HG02610 (cell line): ENCODE measurements around the gene SLU7.

Source experiments
- ATAC-seq: cut with Tn5 transposase; IDR thresholded peaks from one replicate; pipeline ENCODE4 v1.9.1; 2021; ENCODE audit warnings: mild to moderate bottlenecking, moderate library complexity; ENCODE audit not compliant: unreplicated experiment

Gene SLU7

DNA sequence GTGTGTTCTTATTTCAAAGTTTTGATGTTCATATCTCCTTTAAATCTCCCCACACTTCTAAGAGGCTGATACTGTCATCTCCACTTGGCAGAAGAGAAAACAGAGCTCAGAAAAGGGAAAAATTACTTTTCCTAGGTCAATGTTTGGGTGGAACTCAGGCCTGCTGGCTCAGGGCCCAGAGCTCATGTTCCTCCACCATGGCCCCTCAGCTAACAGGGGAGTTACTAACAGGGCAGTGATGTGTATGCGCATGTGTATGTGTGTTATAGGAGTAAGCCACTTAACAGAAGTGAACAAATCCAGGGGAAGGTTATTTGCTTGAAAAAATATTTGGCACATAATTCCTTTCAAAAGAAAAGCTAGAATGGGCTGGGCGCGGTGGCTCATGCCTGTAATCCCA is 51.0 kb downstream of the SLU7 start:
- no peak for ATAC-seq

DNA sequence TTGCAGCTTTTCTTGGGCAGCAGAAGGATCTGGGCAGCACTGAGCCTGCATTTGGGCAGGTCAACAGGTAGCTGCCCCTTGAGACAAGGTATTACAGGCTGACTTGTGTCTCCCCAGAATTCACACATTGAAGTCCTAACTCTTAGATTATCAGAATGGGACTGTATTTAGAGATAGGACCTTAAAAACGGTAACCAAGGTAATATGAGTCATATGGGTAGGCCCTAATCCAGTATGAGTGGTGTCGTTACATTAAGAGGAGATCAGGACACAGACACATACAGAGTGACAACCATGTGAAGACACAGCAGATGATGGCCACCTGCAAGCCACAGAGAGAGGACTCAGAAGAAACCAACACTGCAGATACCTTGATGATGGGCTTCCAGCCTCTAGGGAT is 51.6 kb downstream of the SLU7 start:
- ATAC-seq: no peak

DNA sequence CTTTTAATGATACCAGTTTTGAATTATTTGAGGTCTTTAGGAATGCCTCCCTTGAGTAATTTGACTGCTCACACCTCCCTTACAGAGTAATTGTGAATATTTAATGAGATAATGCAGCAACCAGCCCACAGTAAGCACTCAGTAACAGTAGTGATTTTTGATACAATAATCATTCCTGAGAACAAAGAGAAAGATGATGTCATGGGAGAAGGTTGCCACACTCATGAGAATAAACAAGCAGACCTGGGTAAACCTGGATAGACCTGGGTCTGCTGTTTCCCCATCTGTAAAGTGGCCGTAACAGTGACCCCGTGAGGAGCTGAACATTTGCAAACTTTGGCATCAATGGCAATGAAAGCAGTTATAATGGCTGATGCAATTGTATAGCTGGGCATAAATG is 52.7 kb downstream of the SLU7 start:
- ATAC-seq: no peak

DNA sequence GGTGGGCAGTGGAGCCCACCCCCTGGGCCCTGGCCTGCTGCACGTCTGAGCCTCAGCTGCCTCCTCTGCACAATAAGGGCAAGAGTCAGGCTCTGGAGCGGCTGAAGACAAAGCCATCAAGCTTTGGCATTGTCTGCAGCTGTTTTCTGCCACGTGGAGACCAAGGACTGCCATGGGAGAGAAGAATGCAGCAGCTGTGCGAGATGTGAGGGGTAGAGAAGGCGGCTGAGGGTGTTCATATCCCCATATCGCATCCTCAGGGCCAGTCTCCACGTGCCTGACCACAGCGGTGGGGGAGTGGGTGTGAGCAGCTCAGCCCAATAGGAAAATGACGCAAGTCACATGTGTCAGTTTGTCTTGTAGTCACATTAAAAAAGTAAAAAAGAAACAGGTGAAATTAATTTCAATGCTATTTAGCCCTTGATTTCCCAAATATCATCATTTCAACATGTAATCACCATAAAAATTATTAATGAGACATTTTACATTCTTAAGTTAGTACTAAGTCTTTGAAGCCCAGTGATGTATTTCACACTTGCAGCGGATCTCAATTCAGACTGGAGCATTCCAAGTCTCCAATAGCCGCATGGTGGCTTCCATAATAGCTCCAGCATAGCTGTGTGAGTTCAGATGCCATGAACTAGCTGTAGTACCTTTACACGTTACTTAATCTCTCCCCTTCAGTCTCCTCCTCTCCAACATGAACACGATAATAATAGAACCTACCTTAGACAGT is 55.1 kb downstream of the SLU7 start:
- no peak for ATAC-seq

DNA sequence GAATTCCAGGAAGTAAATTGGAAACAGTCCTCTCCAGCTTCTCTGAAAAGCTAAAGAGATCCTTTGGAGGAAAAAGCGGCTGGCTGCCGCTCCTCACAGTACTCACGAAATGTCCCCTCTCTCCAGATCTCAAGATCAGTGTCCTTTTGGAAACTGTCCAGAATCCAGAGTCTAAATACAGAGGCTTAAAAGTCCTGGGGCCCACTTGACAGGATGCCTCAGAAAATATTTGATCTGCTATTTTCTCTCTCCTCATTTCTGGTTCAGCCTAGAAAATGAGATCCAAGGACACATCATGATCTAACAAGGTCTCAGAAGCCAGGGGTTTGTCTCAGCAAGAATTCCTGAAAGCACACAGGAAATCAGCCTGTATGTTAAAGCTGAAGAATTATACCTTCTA is 55.7 kb downstream of the SLU7 start:
- no peak for ATAC-seq

DNA sequence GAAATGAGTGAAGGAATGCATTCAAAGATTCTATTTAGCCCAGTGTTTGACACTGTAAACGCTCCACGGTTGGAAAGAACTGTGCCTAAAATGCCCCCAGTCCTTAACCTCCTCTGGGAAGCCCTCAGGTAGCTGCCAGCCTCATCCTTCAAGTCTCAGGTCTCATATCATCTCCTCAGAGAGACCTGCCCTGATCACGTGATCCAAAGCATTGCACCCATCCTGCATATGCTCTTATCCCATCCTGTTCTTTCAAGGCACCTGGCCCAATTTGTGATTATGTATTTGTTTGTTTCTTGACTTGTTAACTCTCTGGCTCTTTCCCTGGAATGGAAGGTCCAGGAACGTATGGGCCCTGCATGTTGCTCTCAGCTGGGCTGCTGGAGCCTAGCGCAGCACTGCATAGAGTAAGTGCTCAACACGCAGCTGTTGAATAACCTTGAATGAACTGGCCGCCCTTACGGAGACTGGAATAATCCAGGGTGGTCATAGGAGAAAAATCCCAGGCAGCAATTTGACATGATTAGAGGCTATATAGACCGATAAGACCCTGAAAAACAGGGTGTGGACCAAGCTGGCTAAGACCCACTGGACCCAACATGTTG is 57.2 kb downstream of the SLU7 start:
- ATAC-seq: no peak

DNA sequence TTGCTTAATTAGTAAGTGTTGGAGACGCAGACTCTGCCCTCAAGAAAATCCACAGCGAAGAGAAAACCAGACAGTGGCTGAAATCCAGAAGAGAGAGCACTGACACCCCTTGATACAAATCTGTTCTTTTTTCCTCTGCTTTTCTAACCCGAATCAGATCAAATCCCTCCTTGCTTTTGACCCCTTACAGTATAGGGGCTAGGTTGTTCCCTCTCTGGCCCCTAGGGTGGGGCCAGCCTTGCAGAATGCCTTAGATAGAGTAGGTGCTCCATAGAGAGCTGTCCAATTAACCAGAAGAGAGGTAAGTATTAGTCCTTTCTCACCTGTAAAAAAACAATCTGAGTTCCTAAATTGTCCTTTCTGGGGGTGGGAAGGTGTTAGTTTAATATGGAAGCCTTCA is 58.6 kb downstream of the SLU7 start:
- ATAC-seq: no peak

DNA sequence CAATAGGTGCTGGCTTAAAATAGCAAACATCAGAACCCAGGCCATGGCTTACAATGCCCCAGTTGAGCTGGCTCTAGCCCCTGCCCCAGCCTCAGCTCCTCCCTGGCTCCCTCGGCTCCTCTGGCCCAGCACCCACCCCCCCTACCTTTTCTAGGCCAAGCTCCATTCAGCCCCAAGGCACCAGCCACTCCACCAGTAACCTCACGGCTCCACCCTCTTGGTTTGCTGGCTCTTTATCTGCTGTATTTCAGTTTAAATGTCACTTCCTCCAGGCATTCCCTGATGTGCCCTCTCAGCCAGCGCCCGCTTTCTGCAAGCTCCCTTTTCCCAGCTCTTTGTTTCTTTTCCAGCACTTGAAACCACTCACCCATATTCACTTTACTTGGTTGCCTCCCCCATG is 59.1 kb downstream of the SLU7 start:
- ATAC-seq: no peak

DNA sequence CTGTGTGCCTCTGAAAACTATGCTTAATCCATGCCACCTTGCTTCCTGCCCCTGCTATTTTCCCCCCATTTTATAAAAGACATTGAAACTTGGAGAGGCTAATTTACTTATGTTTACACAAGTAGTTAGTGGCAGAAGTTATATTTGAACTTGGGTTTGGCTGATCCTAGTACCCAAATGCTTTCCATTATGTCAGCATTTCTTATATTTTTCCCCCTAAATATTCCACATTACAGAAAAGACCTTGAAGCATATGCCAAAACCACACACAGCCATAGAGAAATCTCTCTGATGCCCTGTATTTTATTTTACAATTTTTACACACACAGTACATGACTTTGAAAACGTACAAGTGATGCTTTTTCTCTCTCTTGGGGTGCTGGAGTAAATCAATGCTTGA is 59.6 kb downstream of the SLU7 start:
- no peak for ATAC-seq

DNA sequence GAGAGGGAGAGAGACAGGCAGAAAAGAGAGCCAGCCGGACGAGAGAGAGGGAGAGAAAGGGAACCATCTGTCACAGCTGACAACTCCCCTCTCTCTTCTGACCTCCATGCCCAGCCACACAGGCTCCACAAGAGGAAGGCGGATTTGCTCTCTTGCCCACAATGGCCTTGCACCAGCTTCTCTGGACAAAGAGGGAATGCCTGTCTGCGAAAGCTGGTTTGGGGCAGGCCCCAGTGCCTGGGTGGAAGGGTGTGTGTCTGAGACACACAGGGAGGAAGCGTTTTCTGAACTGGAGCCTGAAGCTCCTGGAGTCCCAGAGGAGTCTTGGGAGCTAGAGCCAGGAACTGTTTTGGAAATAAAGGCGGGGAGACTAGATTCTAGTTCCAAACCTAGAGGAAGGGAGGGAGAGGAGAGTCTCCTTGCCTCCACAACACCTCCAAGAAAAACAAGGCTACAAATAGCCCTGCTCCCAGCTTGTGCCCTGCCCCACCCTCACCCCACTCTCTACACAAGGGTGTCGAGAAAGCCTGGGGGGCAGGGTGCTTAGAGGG is 60.9 kb downstream of the SLU7 start:
- no peak for ATAC-seq

DNA sequence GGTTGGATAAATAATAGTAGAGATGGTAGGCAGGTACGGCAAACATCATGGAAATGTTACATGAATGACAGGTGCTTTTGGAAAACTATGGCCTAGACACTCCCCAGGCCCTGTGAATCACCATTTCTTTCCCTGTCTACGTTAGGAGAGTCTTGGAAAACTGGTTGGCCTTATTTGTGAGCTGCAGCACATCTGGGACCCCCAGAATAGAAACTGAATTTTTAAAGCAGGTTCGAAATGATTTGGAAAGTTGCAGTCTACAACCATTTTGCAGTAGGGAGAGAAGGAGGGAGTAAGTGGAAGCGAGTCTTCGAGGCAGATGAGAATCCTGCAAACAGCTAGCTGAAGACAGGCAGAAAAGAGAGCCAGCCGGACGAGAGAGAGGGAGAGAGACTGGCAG is 61.5 kb downstream of the SLU7 start:
- ATAC-seq: no peak

DNA sequence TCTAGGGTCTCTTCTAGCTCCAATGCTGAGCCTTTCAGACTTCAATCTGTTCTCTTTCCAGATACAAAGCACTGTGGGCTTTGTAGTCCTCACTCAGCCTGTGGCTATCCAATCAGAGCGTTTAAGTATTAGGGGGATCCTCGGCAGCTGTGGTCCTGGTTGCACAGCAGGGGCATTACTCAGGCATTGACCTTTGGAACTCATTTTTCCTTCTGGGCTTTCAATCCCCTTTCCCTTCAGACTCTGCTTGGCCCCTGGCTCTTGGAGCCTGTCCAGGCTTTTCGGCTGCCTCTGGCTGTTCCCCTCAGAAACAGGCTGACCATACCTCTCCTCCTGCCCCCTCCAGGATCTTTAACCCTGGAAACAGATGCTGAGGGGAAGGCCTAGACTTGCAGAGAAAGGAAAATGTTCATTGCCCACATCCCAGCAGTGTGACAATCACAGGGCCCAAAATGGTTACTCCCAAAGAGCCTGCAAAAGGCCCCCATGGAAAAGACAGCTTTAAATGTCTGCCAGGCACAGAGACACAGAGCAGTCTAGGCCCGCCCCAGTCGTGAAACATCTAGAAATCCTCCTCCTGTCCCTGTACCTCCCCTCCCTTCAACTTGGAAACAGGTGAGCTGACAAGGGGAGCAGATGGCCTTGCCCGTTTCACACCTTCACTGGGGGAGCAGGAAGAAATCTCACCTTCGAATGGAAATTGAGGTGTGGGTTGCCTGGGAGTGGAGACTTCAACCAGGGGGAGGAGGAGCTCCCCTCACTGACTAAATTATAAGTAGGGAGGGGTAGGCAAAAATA is 62.1 kb downstream of the SLU7 start:
- no peak for ATAC-seq

DNA sequence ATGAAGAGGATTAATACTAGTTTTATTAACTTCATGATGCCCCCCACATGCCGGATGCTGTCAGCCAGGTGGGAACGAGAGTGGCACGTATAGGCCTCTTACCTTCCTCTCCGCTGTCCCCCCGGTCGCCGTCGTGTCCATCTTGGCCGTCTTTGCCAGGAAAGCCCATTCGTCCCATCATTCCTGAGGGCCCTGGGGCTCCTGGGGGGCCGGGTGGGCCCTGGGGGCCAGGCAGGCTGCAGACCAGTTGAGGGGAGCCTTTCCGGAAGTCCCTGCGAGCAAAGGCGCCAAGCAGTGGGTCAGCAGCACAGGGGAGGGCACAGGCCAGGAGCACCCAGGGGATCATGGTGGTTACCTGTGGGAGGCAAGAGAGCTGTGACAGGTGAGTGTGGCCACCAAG is 64.2 kb downstream of the SLU7 start:
- no peak for ATAC-seq

DNA sequence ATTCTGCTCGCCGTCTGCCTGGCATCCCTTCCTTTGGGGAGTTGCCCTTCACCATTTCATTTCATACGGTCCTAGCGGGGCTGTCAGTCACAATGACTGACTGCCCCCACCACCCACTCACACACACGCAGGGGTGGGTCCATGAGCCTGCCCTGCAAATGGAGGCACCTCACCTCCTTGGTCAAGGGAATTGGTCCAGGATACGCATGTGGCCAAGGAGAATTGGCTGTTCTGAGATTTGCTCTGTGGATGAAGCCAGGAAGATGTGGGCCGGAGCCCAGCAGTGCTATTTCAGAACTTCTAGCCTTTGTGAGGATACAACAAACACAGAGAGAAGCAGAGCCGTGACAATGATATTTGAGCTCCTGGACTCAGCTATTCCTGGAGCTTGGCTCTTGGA is 65.5 kb downstream of the SLU7 start:
- no peak for ATAC-seq

DNA sequence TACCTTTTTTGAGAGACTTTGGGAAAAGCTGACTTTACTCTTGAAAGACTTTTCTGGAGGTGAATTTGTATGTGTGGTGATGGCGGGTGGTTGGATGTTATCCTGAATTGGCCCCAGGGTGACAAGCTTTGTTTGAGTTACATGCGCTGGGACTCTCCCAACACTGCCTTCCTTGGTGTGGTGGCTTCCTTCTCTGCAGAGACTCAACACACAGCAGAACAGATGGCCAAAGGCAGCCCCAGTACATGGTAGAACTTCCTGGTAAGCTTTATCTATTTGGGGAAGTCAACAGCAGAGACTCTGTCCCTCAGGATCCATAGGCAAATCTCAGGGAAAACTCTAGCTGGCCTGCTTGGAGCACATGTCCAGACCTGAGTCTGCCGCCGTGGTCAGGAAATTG is 66.6 kb downstream of the SLU7 start:
- no peak for ATAC-seq
